ENCODE measurements around the gene PDE6B.
"Not testable (repeated sequence)": the region's sequence is repeated elsewhere in the genome, so short reads cannot be mapped to it uniquely, and the experiment has no call there.

The PDE6B gene

DNA sequence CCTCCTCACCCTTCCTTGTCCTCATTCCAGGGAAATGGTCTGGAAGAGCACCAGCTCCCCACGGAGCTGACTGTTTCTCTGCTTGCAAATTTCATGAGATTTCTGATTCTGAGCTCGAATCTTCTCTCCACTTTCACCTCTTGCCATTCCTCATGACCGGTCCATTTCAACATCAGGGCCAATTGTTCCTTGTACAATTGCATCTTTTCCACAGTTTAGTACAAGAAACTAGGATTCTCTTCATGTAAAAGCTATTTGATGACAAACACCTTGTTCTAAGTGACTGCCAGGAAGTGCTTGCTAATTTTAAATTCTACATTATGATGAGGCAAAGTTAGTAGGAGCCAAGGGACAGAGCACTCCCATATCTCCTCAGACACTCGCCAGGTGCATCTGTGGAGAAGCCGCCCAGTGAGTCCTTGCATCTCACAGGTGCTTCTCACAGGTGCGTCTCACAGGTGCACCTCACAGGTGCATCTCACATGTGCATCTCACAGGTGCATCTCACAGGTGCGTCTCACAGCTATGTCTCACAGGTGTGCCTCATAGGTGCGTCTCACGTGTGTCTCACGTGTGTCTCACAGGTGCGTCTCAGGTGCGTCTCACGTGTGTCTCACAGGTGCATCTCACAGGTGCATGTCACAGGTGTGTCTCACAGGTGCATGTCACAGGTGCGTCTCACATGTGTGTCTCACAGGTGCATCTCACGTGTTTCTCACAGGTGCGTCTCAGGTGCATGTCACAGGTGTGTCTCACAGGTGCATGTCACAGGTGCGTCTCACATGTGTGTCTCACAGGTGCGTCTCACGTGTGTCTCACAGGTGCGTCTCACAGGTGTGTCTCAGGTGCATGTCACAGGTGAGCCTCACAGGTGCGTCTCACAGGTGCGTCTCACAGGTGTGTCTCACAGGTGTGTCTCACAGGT is 3.0 kb upstream of the PDE6B start:
- no peak for DNase-seq (ENCODE audit: low spot score)

DNA sequence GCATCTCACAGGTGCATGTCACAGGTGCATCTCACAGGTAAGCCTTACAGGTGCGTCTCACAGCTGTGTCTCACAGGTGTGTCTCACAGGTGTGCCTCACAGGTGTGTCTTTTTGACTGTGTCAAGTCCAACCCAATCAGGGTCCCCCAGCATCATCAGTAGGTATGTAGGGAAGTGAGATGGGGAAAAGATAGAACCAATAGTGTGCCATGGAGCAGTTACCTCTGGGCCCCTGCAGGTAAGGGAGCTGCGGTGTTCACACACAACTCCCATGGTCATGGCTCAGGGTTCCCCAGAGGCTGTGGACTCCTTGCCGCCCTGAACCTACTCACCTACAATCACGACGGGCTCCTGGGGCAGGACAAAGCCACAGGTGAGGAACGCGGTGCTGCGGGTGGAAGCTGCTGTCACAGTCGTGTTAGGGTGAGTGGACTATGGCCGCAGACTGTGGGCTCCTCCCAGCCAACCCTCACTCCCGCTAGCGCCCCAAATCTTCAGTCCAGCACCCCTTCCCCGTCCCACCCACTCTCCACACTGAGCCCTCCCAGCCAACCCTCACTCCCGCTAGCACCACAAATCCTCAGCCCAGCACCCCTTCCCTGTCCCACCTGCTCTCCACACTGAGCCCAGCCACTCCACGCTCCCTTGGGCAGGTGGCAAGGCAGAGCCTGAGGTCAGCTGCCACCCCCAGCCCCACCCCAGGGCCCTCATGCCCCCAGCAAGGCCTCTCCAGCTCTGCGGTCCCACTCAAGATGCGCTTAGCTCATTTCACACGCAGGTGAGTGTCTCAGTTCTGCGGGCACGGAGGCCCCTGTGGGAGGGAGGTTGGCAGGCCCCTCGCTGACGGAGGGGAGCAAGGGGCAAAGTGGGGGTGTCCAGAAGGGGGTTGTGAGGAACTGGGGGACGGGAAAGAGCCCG is 2.1 kb upstream of the PDE6B start:
- no peak for DNase-seq (ENCODE audit: low spot score)

DNA sequence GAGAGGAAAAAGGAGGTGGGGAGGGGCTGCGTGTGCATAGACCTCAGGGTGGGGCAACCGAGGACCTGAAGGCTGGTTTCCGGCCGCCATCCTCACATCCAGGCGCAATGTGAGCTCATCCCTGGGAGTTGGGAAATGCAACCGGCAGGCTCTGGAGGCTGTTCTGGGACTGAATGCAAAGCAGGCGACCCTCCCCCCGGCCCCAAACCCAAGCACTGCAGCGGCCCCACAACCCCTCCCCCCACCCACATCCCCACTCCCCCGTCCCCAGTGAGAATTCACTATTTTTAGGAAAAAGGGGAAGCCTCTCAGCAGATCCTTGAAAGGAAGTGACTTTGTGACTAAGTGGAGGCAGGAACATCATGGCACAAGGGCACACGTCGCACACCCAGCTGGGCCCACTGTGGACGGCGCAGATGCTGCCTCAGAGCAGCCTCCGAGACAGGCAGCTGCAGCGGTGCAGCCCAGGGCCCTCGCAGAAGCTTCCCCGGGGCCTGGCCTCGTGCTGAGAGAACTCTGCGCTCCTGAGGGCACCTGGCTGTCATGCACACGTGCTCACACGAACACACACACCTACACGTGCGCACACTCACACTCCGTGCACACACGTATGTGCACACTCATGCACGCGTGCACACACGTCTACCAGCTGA is 1.3 kb upstream of the PDE6B start:
- DNase-seq (ENCODE audit: low spot score) = no peak

DNA sequence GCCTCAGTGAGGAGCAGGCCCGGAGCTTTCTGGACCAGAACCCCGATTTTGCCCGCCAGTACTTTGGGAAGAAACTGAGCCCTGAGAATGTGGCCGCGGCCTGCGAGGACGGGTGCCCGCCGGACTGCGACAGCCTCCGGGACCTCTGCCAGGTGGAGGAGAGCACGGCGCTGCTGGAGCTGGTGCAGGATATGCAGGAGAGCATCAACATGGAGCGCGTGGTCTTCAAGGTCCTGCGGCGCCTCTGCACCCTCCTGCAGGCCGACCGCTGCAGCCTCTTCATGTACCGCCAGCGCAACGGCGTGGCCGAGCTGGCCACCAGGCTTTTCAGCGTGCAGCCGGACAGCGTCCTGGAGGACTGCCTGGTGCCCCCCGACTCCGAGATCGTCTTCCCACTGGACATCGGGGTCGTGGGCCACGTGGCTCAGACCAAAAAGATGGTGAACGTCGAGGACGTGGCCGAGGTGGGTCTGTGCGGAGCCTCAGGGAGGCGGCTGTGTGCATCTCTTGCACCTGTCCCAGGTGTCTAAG is 323 bp downstream of the PDE6B start:
- DNase-seq (ENCODE audit: low spot score) = no peak

DNA sequence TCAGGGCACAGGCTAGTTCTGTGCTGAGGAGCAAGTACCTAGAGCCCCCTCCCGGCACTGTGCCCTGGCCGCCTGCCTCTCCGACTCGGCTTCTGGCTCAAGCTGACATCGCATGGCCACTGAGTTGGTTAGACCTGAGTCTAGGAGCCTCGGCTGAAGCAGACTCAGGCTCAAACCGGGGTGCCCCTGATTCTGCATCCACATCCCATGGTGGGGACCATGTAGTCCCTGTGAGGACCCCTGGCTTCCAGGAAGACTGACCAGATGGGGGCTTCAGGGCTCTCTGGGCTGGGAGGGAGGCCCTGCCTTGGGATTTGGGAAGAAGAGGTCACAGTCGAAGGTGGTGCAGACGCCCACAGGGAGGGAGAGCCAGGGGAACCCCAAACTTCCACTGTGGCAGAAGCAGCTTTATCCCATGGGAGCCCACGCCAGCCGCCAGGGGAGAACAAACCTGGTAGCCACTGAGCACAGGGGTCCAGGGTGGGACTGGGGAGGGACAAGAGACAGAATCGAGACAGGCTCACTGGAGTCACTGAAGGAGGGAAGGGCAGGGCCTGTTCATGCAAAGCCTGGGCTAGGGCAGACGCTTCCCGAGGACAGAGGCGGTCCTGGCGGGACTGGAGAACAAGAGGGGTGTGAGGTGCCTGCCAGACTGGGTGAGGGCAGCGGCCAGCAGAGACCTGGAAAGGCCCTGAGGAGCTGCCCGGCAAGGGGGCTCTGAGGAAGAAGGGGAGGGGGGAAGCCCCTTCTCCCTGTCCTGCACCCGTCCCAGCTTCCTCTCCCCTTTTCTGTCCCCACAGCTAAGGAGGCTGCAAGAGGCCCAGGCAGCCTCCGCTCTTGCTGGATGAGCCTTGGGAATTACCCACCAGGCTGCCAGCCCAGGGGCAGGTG is 1.1 kb downstream of the PDE6B start:
- no peak for DNase-seq (ENCODE audit: low spot score)

DNA sequence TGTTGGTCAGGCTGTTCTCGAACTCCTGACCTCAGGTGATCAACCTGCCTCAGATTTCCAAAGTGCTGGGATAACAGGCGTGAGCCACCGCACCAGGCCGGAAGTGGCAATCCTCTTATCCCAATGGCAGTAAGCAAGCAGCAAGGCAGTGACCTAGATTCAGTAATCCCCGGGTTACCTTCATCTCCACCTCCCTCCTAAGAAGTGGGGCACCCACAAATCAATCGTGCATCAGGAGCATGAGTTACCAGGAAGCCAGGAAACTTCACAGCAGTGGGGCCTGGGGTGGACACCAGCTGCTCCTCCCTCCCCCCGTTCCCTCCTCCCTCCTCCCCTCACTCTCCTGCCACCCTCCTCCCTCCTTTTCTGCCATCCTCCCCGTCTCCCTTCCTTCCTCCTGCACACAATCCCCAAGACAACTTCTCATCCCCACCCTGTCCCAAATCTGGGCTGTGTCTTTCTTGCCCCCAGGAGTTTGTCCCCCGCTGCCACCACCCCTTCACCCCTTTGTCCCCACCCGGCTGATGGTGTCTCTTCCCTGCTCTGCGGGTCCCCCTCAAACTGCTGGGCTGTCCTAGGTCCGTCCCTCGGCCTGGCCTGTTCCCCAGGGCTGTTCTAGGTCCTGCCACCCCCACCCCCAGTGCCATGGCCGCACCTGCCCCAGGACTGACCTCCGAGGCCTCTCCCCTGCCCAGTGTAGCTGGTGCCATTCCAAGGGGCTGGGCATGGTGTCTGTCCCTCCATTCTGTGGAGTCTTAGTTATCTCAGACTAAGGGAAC is 2.2 kb downstream of the PDE6B start:
- no peak for DNase-seq (ENCODE audit: low spot score)

DNA sequence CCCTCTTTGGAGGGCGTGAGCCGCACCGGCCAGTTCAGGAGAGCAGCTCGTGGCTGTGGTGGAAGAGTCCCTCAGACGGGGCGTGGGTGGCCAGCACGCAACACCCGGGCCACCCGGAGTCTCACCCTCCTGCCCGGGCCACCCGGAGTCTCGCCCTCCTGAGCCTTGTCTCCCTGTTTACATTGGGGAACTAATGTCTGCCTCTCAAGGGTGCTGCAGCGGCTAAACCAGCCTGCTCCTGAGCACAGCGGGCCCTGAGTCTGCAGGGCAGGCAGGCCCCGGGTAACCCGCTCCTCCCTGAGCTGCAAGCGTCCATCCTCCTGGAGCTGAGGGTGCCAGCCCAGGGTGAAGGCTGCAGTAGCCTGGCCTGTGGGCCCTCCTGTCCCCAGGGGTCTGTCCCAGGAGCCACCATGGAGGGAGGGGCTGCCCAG is 3.0 kb downstream of the PDE6B start:
- DNase-seq (ENCODE audit: low spot score) = no peak

DNA sequence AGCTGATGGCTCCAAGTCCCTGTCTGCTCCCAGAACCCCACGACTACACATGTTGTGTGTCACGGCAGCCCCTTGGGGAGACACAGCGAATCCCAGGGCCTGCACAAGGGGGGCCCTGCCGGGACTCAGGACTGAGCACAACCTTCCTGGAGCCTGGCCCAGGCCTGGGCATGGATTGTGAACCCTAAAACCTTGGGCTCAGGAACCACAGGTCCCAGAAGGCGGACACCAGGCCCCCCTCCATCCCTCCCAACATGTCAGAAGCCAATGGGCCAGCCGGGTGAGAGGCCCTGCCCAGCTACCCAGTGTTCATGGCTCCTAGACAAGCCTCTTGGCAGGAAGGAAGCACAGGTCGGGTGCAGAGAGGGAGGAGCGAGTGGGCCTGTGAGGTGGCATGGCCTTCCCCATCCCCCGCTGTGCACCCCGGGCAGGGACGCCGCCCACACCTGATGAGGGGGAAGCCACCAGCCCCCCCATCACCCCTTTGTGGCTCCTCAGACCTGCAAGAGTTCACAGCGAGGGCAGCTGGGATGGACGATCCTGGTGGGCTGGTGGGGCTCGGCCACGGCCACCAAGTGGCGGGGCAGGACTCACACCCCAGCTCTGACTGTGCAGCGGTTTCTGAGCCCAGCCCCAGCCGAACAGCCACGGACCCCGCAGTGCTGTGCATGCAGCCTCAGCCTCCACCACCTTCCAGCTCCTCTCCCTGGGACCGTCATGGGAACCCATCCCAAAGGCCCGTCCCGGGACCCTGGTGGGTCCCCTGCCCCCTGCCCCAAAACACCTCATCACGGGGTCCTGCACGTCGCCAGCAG is 3.7 kb downstream of the PDE6B start:
- DNase-seq (ENCODE audit: low spot score) = no peak

DNA sequence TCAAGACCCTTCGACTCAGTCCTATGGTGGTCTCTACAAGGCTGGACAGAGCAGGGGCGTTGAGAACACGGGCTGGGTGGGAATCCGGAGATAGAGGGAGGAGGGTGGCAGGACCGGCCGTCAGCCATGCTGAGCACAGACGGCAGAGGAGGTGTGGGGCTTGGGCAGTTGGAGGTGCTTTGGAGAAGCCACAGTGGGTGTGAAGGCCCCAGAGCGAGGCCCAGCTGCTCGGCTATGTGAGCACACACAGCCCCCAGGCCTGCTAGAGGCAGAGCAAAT is 4.2 kb downstream of the PDE6B start:
- DNase-seq (ENCODE audit: low spot score) = no peak

DNA sequence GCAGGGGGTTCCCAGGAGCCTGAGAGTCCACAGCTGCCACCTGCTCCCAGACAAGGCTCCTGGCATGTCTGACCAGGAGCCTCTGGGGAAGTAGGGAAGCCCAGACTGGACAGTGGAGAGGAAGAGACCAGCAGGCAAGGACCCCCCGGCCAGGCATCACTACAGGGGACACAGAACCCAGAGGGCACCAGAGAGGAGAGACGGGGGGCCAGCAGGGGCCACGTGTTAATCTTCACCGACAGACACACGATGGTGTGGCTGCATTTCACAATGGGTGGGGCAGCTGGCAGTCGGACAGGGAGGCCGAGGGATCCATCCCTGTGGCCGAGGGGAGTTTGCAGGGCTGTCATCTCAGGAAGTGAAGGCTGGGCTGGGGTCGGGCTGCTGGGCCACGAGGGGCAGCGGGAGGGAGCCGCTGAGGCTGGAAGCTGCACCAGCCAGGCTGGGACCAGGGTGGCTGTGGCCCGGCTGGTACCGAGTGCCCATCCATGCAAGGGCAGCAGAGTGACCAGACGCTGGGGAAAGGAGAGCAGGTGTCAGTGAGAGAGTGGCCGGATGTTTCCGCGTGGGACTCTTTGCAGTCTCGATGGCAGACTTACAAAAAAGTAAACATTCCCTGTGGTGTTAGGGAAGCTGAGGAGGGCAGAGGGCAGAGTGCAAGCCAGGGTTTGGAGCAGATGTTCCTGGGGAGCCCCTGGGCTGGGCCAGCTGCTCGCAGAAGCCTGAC is 4.7 kb downstream of the PDE6B start:
- DNase-seq (ENCODE audit: low spot score) = no peak

DNA sequence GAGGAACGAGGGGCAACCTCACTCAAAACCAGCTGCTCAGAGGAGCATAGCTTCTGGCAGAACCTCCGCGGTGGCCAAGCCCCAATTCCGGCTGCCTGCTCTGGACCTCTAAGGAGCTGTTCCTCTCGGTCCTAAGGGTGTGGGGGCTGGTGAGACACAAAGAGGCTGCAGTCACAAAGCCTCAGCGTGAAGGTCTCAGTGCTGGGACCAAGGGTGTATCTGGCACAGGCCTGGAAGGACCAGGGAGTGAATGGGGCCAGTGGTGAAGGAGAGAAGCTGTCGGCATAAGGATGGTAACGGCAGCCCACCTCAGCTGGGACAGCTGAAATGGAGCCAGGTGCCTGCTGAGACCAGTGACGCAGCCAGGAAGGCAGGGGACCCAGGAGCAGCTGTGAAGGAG is 5.3 kb downstream of the PDE6B start:
- DNase-seq (ENCODE audit: low spot score) = no peak

DNA sequence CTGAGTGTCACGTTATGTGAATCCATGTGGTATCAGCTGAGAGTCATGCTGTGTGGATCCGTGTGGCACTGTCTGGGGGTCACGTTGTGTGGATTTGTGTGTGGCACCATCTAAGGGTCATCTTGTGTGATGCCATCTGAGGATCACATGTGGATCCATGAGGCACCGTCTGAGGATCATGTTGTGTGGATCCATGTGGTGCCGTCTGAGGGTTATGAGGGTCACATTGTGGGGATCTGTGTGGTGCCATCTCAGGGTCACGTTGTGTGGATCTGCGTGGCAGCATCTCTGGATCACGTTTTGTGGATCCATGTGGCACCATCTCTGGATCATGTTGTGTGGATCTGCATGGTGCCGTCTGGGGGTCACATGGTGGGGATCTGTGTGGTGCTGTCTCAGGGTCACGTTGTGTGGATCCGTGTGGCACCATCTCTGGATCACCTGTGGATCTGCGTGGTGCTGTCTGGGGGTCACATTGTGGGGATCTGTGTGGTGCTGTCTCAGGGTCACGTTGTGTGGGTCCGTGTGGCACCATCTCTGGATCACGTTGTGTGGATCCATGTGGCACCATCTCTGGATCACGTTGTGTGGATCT is 6.9 kb downstream of the PDE6B start:
- no peak for DNase-seq (ENCODE audit: low spot score)

DNA sequence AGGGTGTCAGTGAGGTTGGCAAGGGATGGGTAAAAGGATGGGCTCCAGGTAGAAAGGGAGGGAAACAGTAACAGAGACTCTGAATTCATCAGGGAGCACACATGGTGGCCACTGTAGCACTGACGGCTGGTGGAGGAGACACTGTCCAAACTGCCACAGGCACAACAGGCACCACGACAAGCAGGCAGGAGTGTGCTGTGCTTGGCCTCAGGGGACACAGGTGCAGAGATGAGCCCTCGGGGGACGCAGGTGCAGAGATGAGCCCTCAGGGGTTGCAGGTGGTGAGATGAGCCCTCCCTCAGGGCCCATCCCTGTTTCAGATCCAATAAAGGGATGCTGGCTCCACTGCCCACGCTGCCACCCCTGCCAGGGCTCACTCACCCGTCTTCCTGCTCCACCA is 7.6 kb downstream of the PDE6B start:
- DNase-seq (ENCODE audit: low spot score) = no peak

DNA sequence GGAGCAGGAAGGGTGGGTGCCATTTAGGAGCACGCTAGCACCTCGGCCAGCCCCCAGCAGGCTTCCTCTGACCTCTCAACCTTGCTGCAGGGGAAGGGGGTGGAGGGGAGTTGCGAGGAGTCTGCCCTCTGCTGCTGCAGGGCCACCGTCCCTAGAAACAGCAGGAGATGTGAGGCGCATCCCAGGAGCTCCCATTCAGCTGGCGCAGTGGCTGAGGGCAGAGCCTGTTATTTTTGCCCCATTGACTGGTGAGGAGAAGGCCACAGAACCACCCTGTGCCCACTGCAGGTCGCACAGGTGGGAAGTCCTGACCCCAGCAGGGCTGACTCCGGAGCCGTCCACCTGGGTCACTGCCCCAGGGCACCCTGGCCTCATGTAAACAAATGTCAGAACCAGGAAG is 8.0 kb downstream of the PDE6B start:
- no peak for DNase-seq (ENCODE audit: low spot score)

DNA sequence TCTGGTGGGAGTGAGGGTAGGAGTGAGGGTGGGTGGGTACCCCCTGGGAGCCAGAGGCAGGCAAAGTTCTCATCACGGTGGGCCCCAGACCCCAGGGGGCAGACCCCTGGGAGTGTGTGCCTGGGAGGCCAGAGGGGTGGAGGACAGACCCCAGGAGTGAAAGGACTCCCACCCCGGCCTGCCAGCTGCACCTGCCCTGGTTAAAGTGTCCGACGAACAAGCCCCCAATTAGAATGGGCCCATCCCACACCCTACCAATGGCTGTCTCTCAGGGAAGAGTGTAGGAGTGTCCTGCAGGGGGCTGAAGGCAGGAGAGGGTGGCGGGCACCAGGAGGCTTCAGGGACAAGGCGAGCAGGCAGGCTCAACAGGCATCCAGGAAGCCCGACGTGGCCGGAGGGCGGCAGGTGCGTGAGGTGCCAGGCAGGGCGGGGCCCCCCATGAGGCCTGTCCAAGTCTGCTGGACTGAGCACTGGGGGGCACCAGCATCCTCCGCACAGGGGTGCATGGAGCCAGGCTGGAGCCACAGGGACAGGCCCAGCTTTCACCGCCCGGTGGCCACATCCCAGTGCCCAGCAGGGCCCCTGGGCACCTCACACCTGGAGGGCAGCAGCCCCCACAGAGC is 8.7 kb downstream of the PDE6B start:
- DNase-seq (ENCODE audit: low spot score) = no peak

DNA sequence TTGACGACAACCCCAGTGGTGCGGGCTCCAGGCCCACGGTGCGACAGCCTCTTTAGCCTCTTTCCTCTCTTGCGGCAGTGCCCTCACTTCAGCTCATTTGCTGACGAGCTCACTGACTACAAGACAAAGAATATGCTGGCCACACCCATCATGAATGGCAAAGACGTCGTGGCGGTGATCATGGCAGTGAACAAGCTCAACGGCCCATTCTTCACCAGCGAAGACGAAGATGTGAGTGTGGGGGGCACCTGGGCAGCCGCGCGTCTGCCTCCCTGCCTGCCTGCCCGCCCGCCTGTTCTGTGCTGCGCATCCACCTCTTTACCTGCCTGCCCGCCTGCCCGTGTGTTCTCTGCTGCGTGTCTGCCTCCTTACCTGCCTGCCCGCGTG is 9.2 kb downstream of the PDE6B start:
- DNase-seq (ENCODE audit: low spot score) = no peak

DNA sequence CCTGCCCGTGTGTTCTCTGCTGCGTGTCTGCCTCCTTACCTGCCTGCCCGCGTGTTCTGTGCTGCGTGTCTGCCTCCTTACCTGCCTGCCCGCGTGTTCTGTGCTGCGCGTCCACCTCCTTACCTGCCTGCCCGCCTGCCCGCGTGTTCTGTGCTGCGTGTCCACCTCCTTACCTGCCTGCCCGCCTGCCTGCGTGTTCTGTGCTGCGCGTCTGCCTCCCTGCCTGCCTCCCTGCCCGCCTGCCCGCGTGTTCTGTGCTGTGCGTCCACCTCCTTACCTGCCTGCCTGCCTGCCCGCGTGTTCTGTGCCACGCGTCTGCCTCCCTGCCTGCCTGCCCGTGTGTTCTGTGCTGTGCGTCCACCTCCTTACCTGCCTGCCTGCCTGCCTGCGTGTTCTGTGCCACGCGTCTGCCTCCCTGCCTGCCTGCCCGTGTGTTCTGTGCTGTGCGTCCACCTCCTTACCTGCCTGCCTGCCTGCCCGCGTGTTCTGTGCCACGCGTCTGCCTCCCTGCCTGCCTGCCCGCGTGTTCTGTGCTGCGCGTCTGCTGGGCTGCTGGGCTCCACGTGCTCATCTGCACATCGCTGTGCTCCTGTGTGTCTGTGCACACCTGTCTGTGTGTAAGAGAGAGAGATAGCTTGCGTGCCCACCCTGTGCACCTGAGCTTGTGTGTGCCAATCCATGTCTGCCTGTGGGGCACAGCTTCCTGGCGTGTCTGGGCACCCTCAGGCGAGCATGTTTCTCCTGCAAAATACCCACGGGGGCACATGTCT is 9.9 kb downstream of the PDE6B start:
- not testable (repeated sequence) for DNase-seq (ENCODE audit: low spot score)

Measured in putamen (tissue), 1 donor.